H1 (cell line): Measurements from ENCODE around the gene ERO1A. TPM values are rescaled to one million over a fixed set of nuclear protein-coding genes. Genes with fewer than 3 reads are reported as not detected.

Source experiments
- CTCF ChIA-PET: fragments of 300-600 bp; sonication (Branson Sonifier 250); formaldehyde crosslinking; loops from one replicate; lab custom pipeline; 2021; ENCODE audit not compliant: partially characterized antibody; lab: Charles Lee
- POLR2A ChIA-PET: fragments of 300-600 bp; sonication (Branson Sonifier 250); formaldehyde crosslinking; loops from one replicate; lab custom pipeline; 2021; ENCODE audit warnings: inconsistent platforms; ENCODE audit not compliant: partially characterized antibody; lab: Charles Lee
- DNase-seq, 2 experiments: peaks; one replicate each; pipeline versions ENCODE4 v3.0.0 to v3.0.0-alpha.2; 2010 to 2022; ENCODE audit warnings: low spot score in 2 of 2, low read depth in 1 of 2, mixed read lengths in 1 of 2
- FAIRE-seq: peaks from 2 replicates; lab custom pipeline; 2011; peaks lifted over from hg19 to GRCh38; lab: Jason Lieb, UNC
- H2AFZ ChIP-seq: 2 replicates; pipeline ENCODE4 v1.8.1; 2012; ENCODE audit warnings: low read length, inconsistent platforms
- H2AK5ac ChIP-seq: 2 replicates; pipeline ENCODE4 v1.6.1; 2013; ENCODE audit warnings: low read depth, low read length
- H2BK120ac ChIP-seq: replicated peaks from 2 replicates; pipeline ENCODE3; 2013; ENCODE audit warnings: low read depth, low read length, inconsistent platforms
- H2BK12ac ChIP-seq: 2 replicates; pipeline ENCODE4 v1.6.1; 2013; ENCODE audit warnings: low read depth, low read length
- H2BK15ac ChIP-seq: 2 replicates; pipeline ENCODE4 v1.6.1; 2013; ENCODE audit warnings: low read length
- H2BK20ac ChIP-seq: 2 replicates; pipeline ENCODE4 v1.6.1; 2013; ENCODE audit warnings: low read length
- H2BK5ac ChIP-seq: 2 replicates; pipeline ENCODE4 v1.6.1; 2013; ENCODE audit warnings: low read depth, low read length
- H3K14ac ChIP-seq: 2 replicates; pipeline ENCODE4 v1.6.1; 2013; ENCODE audit warnings: inconsistent platforms; ENCODE audit not compliant: insufficient read length
- H3K18ac ChIP-seq: 2 replicates; pipeline ENCODE4 v1.6.1; 2013; ENCODE audit warnings: low read length; ENCODE audit errors: extremely low read depth
- H3K23ac ChIP-seq: 2 replicates; pipeline ENCODE4 v1.6.1; 2013; ENCODE audit warnings: inconsistent platforms; ENCODE audit not compliant: insufficient read length
- H3K23me2 ChIP-seq: 2 replicates; pipeline ENCODE4 v1.6.1; 2013; ENCODE audit warnings: low read depth, low read length
- H3K27ac ChIP-seq: 2 replicates; pipeline ENCODE4 v1.6.1; 2011; ENCODE audit warnings: low read depth, low read length, inconsistent platforms
- H3K27me3 ChIP-seq, 4 experiments: replicated peaks in 1 of 4; 1 replicate in 1 of 4; 2 replicates in 3 of 4; pipeline versions ENCODE4 v1.6.1 to v1.8.1; 2011 to 2013; ENCODE audit warnings: low read length in 3 of 4, mild to moderate bottlenecking in 3 of 4, inconsistent platforms in 2 of 4, mixed read lengths in 2 of 4, moderate library complexity in 1 of 4; ENCODE audit not compliant: control insufficient read depth in 3 of 4, insufficient read depth in 3 of 4; ENCODE audit errors: extremely low read depth in 1 of 4
- H3K36me3 ChIP-seq, 4 experiments: 2 replicates each; pipeline versions ENCODE4 v1.6.1 to v1.8.1; 2011 to 2013; ENCODE audit warnings: mild to moderate bottlenecking in 4 of 4, low read length in 3 of 4, moderate library complexity in 2 of 4, control low read depth in 1 of 4, inconsistent platforms in 1 of 4; ENCODE audit not compliant: insufficient read depth in 4 of 4, control insufficient read depth in 2 of 4
- H3K4ac ChIP-seq: replicated peaks from 2 replicates; pipeline ENCODE3; 2013; ENCODE audit warnings: low read length, low read depth, mixed read lengths, inconsistent platforms; ENCODE audit not compliant: insufficient read length
- H3K4me1 ChIP-seq, 4 experiments: replicated peaks in 1 of 4; 1 replicate in 1 of 4; 2 replicates in 3 of 4; pipeline versions ENCODE4 v1.6.1 to v1.8.1; 2011 to 2013; ENCODE audit warnings: low read length in 3 of 4, inconsistent platforms in 2 of 4, mixed read lengths in 1 of 4; ENCODE audit not compliant: insufficient read depth in 4 of 4, control insufficient read depth in 3 of 4
- H3K4me2 ChIP-seq, 2 experiments: 2 replicates each; pipeline versions ENCODE4 v1.6.1 to v1.8.1; 2011 to 2013; ENCODE audit warnings: low read depth in 2 of 2, low read length in 2 of 2, control low read depth in 1 of 2, inconsistent platforms in 1 of 2, mild to moderate bottlenecking in 1 of 2; ENCODE audit not compliant: insufficient read depth in 1 of 2
- H3K4me3 ChIP-seq, 4 experiments: fragments of 200-600, 300-600 bp in 1 of 4; sonication (generic), shearing (Covaris generic), sonication (Bioruptor Twin) in 1 of 4; 2 replicates each; pipeline versions ENCODE4 v1.5.1 to v1.8.1; 2011 to 2016; ENCODE audit warnings: low read length in 4 of 4, low read depth in 3 of 4, control low read depth in 2 of 4, inconsistent platforms in 2 of 4, mild to moderate bottlenecking in 2 of 4, mixed read lengths in 1 of 4, moderate library complexity in 1 of 4; ENCODE audit not compliant: insufficient read depth in 2 of 4; ENCODE audit errors: extremely low read depth in 1 of 4
- H3K56ac ChIP-seq: replicated peaks from 2 replicates; pipeline ENCODE3; 2013; ENCODE audit warnings: low read depth, mild to moderate bottlenecking, mixed read lengths, low read length, inconsistent platforms; ENCODE audit not compliant: insufficient read length
- H3K79me1 ChIP-seq: 2 replicates; pipeline ENCODE4 v1.6.1; 2013; ENCODE audit warnings: low read depth, low read length, control low read depth
- H3K79me2 ChIP-seq, 2 experiments: 2 replicates each; pipeline versions ENCODE4 v1.6.1 to v1.8.1; 2012 to 2013; ENCODE audit warnings: low read length in 2 of 2, mild to moderate bottlenecking in 2 of 2, inconsistent platforms in 1 of 2; ENCODE audit not compliant: insufficient read depth in 2 of 2, control insufficient read depth in 1 of 2
- H3K9ac ChIP-seq, 4 experiments: replicated peaks in 1 of 4; 1 replicate in 1 of 4; 2 replicates in 3 of 4; pipeline versions ENCODE4 v1.6.1 to v1.8.1; 2011 to 2013; ENCODE audit warnings: low read depth in 3 of 4, low read length in 3 of 4, control low read depth in 2 of 4, mild to moderate bottlenecking in 2 of 4, moderate library complexity in 2 of 4, inconsistent platforms in 1 of 4; ENCODE audit errors: extremely low read depth in 1 of 4
- H3K9me3 ChIP-seq, 2 experiments: 2 replicates each; pipeline versions ENCODE4 v1.6.1 to v1.8.1; 2012 to 2013; ENCODE audit warnings: mild to moderate bottlenecking in 2 of 2, moderate library complexity in 2 of 2, control low read depth in 1 of 2, inconsistent platforms in 1 of 2, low read depth in 1 of 2, low read length in 1 of 2, mixed read lengths in 1 of 2; ENCODE audit not compliant: insufficient read depth in 2 of 2
- H4K20me1 ChIP-seq, 2 experiments: replicated peaks in 1 of 2; 2 replicates each; pipeline versions ENCODE3 to v1.8.1; 2011 to 2013; ENCODE audit warnings: inconsistent platforms in 2 of 2, low read length in 2 of 2, mild to moderate bottlenecking in 1 of 2; ENCODE audit not compliant: insufficient read depth in 2 of 2, control insufficient read depth in 1 of 2
- H4K5ac ChIP-seq: 2 replicates; pipeline ENCODE4 v1.6.1; 2013; ENCODE audit warnings: low read length, low read depth, mixed read lengths, inconsistent platforms; ENCODE audit not compliant: insufficient read length
- H4K8ac ChIP-seq: 2 replicates; pipeline ENCODE4 v1.8.0; 2013; ENCODE audit warnings: mild to moderate bottlenecking, moderate library complexity, low read length, inconsistent platforms; ENCODE audit not compliant: insufficient read depth; ENCODE audit errors: extremely low read depth
- H4K91ac ChIP-seq: replicated peaks from 2 replicates; pipeline ENCODE3; 2013; ENCODE audit warnings: low read length, mixed read lengths, inconsistent platforms; ENCODE audit not compliant: insufficient read length
- WGBS, 2 experiments: shearing (Covaris generic) in 1 of 2; methylation state at CpG; one replicate each; pipeline versions ENCODE4 v1.1.6 to v1.1.7; 2013 to 2015; ENCODE audit warnings: low lambda C conversion rate in 2 of 2, mixed read lengths in 2 of 2, inconsistent platforms in 1 of 2, low coverage in 1 of 2, missing lambda C conversion rate in 1 of 2; ENCODE audit not compliant: insufficient replicate concordance in 2 of 2, insufficient coverage in 1 of 2, insufficient read length in 1 of 2; ENCODE audit errors: extremely low coverage in 1 of 2, missing lambda C conversion rate in 1 of 2; 5-methylcytosine and 5-hydroxymethylcytosine counted together
- polyA plus RNA-seq, 7 experiments: library from polyadenylated mRNA; depleted of rRNA in 3 of 7; stranded (reverse) in 5 of 7; unstranded in 2 of 7; fragments of >200 nt in 5 of 7; fragments of 200-250 nt in 2 of 7; gene quantifications; 1 replicate in 5 of 7; 2 replicates in 1 of 7; 4 replicates in 1 of 7; pipeline versions ENCODE4 v1.2.1 to v1.2.3, GENCODE V29; 2011 to 2013; ENCODE audit warnings: missing spikeins in 2 of 7, mixed read lengths in 2 of 7
- total RNA-seq: library from RNA; stranded (reverse); fragmentation: NEBNext Ultra II Directional; extraction: Animal tissue kit (Norgen Biotek cat#: 25700); gene quantifications from 2 replicates; pipeline ENCODE4 v1.2.1, GENCODE V29; 2021

The ERO1A gene
- total and polyA plus RNA-seq, 2 of the 8 experiments (the other 6 are each of a cell fraction or from before 2014, with no cell fraction given), result 15.7 to 42.0 TPM

DNA sequence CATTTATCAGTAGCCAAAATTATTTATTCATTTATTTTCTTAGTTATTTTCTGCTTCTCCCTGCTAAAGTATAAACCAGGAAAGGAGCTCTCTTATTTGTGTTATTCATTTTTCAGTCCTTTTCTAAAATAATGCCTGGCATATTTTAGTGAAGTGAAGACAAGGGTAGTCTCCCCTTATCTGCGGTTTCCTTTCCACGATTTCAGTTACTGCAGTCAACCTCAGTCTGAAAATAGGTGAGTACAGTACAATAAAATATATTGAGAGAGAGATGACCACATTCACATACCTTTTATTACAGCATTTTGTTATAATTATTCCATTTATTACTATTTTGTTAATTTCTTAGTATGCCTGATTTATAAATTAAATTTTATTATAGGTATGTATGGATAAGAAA lies 85.2 kb downstream of the ERO1A start:
- FAIRE-seq (no peak), DNase-seq (no peak)
- H2BK12ac ChIP-seq, result no peak overlapping the region
- no peak overlapping the region for H2BK15ac ChIP-seq
- H2AFZ ChIP-seq, result no peak overlapping the region
- H3K18ac ChIP-seq, result no peak overlapping the region
- H3K79me2 ChIP-seq, result no peaks in the 10 kb centered on the region
- no peak overlapping the region for H2BK120ac ChIP-seq
- H2BK20ac ChIP-seq, result no peak overlapping the region
- no peak overlapping the region for H3K9ac ChIP-seq
- no peaks in the 10 kb centered on the region for H3K27me3 ChIP-seq
- H3K9me3 ChIP-seq, result no peaks in the 10 kb centered on the region
- H3K4me3 ChIP-seq, result no peak overlapping the region
- H3K4me1 ChIP-seq, result peaks cover 0 to 4% (median 0%) of the 10 kb centered on the region in 4 experiments; a peak in 1 of 7 replicates
- no peak overlapping the region for H3K23ac ChIP-seq
- ChIA-PET POLR2A (no interaction called here), CTCF (interaction anchor here (1.6 kb wide), 1 partner anchor 61 kb away, joined by 3 read pairs; no protein-coding TSS in a partner anchor)
- no peak overlapping the region for H3K4me2 ChIP-seq
- H4K8ac ChIP-seq, result no peak overlapping the region
- no peak overlapping the region for H3K14ac ChIP-seq
- no peak overlapping the region for H3K27ac ChIP-seq
- no peaks in the 10 kb centered on the region for H3K79me1 ChIP-seq
- H2BK5ac ChIP-seq, result no peak overlapping the region
- H4K5ac ChIP-seq, result no peak overlapping the region
- 90% methylated on average over 2 of the region's 2 CpGs; no CpG with 5 or more reads in 1 of the 2 experiments for WGBS, 2 experiments
- H3K23me2 ChIP-seq, result no peaks in the 10 kb centered on the region
- no peaks in the 10 kb centered on the region for H4K20me1 ChIP-seq
- no peak overlapping the region for H4K91ac ChIP-seq
- H3K56ac ChIP-seq, result no peak overlapping the region
- H2AK5ac ChIP-seq, result no peak overlapping the region
- H3K36me3 ChIP-seq, result no peaks in the 10 kb centered on the region
- no peak overlapping the region for H3K4ac ChIP-seq
